ENCODE results near the gene CFB.

DNA sequence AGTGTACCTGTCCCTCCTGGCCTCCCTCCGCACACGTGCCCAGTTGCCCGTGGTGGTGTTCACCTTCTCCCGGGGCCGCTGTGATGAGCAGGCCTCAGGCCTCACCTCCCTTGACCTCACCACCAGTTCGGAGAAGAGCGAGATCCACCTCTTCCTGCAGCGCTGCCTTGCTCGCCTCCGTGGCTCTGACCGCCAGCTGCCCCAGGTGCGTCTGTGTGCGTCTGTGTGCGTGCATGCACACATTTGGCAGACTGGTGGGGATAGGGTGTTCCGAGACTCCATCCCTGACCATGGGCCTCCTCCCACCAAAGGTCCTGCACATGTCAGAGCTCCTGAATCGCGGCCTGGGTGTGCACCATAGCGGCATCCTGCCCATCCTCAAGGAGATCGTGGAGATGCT, 18.0 kb downstream of the CFB start:
- TF ChIP-seq, protein P1, sequence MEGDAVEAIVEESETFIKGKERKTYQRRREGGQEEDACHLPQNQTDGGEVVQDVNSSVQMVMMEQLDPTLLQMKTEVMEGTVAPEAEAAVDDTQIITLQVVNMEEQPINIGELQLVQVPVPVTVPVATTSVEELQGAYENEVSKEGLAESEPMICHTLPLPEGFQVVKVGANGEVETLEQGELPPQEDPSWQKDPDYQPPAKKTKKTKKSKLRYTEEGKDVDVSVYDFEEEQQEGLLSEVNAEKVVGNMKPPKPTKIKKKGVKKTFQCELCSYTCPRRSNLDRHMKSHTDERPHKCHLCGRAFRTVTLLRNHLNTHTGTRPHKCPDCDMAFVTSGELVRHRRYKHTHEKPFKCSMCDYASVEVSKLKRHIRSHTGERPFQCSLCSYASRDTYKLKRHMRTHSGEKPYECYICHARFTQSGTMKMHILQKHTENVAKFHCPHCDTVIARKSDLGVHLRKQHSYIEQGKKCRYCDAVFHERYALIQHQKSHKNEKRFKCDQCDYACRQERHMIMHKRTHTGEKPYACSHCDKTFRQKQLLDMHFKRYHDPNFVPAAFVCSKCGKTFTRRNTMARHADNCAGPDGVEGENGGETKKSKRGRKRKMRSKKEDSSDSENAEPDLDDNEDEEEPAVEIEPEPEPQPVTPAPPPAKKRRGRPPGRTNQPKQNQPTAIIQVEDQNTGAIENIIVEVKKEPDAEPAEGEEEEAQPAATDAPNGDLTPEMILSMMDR (IDR thresholded peaks at IDR 0.05; ENCODE audit: low read depth, low read length) = no peak
- no peak for TF ChIP-seq POLR2A (IDR thresholded peaks at IDR 0.05; ENCODE audit: extremely low read depth, insufficient read length)
- TF ChIP-seq, protein P2, sequence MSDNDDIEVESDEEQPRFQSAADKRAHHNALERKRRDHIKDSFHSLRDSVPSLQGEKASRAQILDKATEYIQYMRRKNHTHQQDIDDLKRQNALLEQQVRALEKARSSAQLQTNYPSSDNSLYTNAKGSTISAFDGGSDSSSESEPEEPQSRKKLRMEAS (IDR thresholded peaks at IDR 0.05; ENCODE audit: low read depth, low read length) = no peak

Measured in NB4 (cell line).